Memory B cell (primary cell): Measurements from ENCODE around the gene CLDN9.

ENCODE experiments used
- ATAC-seq: fragments of 150-1000 bp; cut with Tn5 transposase; 2 replicates; pipeline ENCODE4 v1.10.0; 2021; ENCODE audit warnings: low read depth, mild to moderate bottlenecking, moderate library complexity
- DNase-seq, 2 donors: peaks; one replicate each; pipeline ENCODE4 v3.0.0; 2022; ENCODE audit warnings: low spot score in 2 of 2
- H3K27ac Mint-ChIP-seq: one replicate; pipeline ENCODE4 v1.8.0; 2022; ENCODE audit warnings: mild to moderate bottlenecking, moderate library complexity, mixed read lengths
- H3K27me3 Mint-ChIP-seq: one replicate; pipeline ENCODE4 v1.8.0; 2022; ENCODE audit warnings: mixed read lengths
- H3K36me3 Mint-ChIP-seq: one replicate; pipeline ENCODE4 v1.8.0; 2022; ENCODE audit warnings: mild to moderate bottlenecking, mixed read lengths
- H3K4me1 Mint-ChIP-seq: one replicate; pipeline ENCODE4 v1.8.0; 2022; ENCODE audit warnings: mixed read lengths
- H3K4me3 Mint-ChIP-seq: one replicate; pipeline ENCODE4 v1.8.0; 2022; ENCODE audit warnings: mild to moderate bottlenecking, moderate library complexity, mixed read lengths
- H3K9me3 Mint-ChIP-seq: one replicate; pipeline ENCODE4 v1.8.0; 2022; ENCODE audit warnings: mixed read lengths

Gene CLDN9

GRCh38 chr16:3063625-3064386 lies 51.1 kb downstream of the CLDN9 start:
- ATAC-seq = no peak
- DNase-seq = no peak
- Mint-ChIP-seq H3K27me3 (peaks cover 1% of the 10 kb centered on the region), H3K9me3 (no peaks in the 10 kb centered on the region), H3K27ac (no peak overlapping the region), H3K4me1 (peaks cover 5% of the 10 kb centered on the region), H3K36me3 (no peaks in the 10 kb centered on the region), H3K4me3 (no peak overlapping the region)
